Sigmoid colon (tissue), 7 donors: ENCODE results near the gene DPCD. TPM values are rescaled to one million over a fixed set of nuclear protein-coding genes. Genes with fewer than 3 reads are reported as not detected.

Experiments
- polyA plus RNA-seq, 3 donors: library from polyadenylated mRNA; stranded (reverse); fragments of 200-250 nt; gene quantifications; one replicate each; pipeline ENCODE4 v1.2.3, GENCODE V29; 2013
- small RNA-seq, 3 donors: library from RNA; depleted of rRNA; stranded (forward); fragments of <200 nt; gene quantifications; one replicate each; pipeline ENCODE3, GENCODE V24; 2016
- total RNA-seq, 4 donors: library from RNA; depleted of rRNA; stranded (reverse); fragments of >200 nt; gene quantifications; one replicate each; pipeline ENCODE4 v1.1.0, GENCODE V29; 2016
- donor health status: healthy with polysubstance abuse.
- donor health status: Bipolar disorder and iron deficiency.
- donor health status: healthy.

DPCD gene
- total and polyA plus RNA-seq, 7 donors: 13.2 to 80.2 (median 25.7) TPM

Small RNAs within 50 kb of the gene (small RNA-seq; reads per million reads assigned to genes)
- 0 reads per million in 3 donors for gene MIR3158-1
- gene RNU6-1165P: 0 reads per million in 3 donors

Other genes starting within 250 kb of the DPCD start
- gene BTRC, start 234.2 kb upstream of the DPCD start, total RNA-seq: 10 to 100 TPM in 2 of 4 donors, 1 to 10 TPM in 2; 9.4 to 32.6 (median 11.4) TPM
- gene BTRC, start 234.2 kb upstream of the DPCD start, polyA plus RNA-seq: 1 to 10 TPM; 2.4 to 4.5 (median 4.2) TPM
- gene POLL, start 64 bp upstream of the DPCD start, total RNA-seq: 10 to 100 TPM; 25.3 to 39.6 (median 33.2) TPM
- 10 to 100 TPM in 2 of 3 donors, 1 to 10 TPM in 1; 9.0 to 29.4 (median 19.2) TPM for gene POLL, start 64 bp upstream of the DPCD start, polyA plus RNA-seq
- 100 to 1,000 TPM in 3 of 4 donors, 10 to 100 TPM in 1; 89.7 to 122 (median 111) TPM for gene FBXW4, start 106.8 kb downstream of the DPCD start, total RNA-seq
- 10 to 100 TPM; 28.4 to 42.0 (median 33.5) TPM for gene FBXW4, start 106.8 kb downstream of the DPCD start, polyA plus RNA-seq
- gene FGF8, start 187.8 kb downstream of the DPCD start, total RNA-seq: not detected
- gene FGF8, start 187.8 kb downstream of the DPCD start, polyA plus RNA-seq: under 1 TPM in 1 of 3 donors, not detected in 2; 0.10 TPM
- 10 to 100 TPM; 23.0 to 45.7 (median 29.8) TPM for gene NPM3, start 195.1 kb downstream of the DPCD start, total RNA-seq
- gene NPM3, start 195.1 kb downstream of the DPCD start, polyA plus RNA-seq: 10 to 100 TPM; 17.8 to 64.9 (median 26.4) TPM
- 100 to 1,000 TPM; 124 to 143 (median 140) TPM for gene OGA, start 230.1 kb downstream of the DPCD start, total RNA-seq
- gene OGA, start 230.1 kb downstream of the DPCD start, polyA plus RNA-seq: 10 to 100 TPM; 15.7 to 60.5 (median 23.4) TPM